ENCODE measurements around the gene ZNF22.

ZNF22 gene

GRCh38 chr10:45000138-45000751 is 478 bp upstream of the ZNF22 start:
- no peak for TF ChIP-seq CTCF (IDR thresholded peaks at IDR 0.05)
- Histone ChIP-seq H3K4me3 (ENCODE audit: low read depth, low read length) (peak overlapping the region; percentile 64), H2AFZ (peak overlapping the region; percentile 82), H3K36me3 (ENCODE audit: control insufficient read depth, insufficient read depth, low read length) (no peaks in the 10 kb centered on the region), H3K27ac (peak overlapping the region; percentile 78), H3K79me2 (no peaks in the 10 kb centered on the region), H3K9me3 (ENCODE audit: control insufficient read depth, low read length) (no peaks in the 10 kb centered on the region), H3K27me3 (ENCODE audit: control insufficient read depth, insufficient read depth, low read length) (no peaks in the 10 kb centered on the region), H3K4me2 (ENCODE audit: low read length) (peak overlapping the region; percentile 78), H3K9ac (no peak overlapping the region), H3K4me1 (no peaks in the 10 kb centered on the region)

- no peaks in the 10 kb centered on the region for H3K9me3 ChIP-seq (ENCODE audit: control insufficient read depth, low read length)
- H2AFZ ChIP-seq = peak overlapping the region; percentile 82
- H3K4me1 ChIP-seq = no peaks in the 10 kb centered on the region
- TF ChIP-seq CTCF (IDR thresholded peaks at IDR 0.05) = no peak
- H3K27me3 ChIP-seq (ENCODE audit: control insufficient read depth, insufficient read depth, low read length) = no peaks in the 10 kb centered on the region
- H3K27ac ChIP-seq = peak overlapping the region; percentile 78
- no peaks in the 10 kb centered on the region for H3K79me2 ChIP-seq
- H3K36me3 ChIP-seq (ENCODE audit: control insufficient read depth, insufficient read depth, low read length) = no peaks in the 10 kb centered on the region
- peak overlapping the region; percentile 57 for H3K4me2 ChIP-seq (ENCODE audit: low read length)
- peak overlapping the region; percentile 64 for H3K4me3 ChIP-seq (ENCODE audit: low read depth, low read length)
- no peak overlapping the region for H3K9ac ChIP-seq
Measured at GRCh38 chr10:45001381-45002148, 842 bp downstream of the ZNF22 start.

- Histone ChIP-seq H3K27me3 (ENCODE audit: control insufficient read depth, insufficient read depth, low read length) (no peaks in the 10 kb centered on the region), H3K4me2 (ENCODE audit: low read length) (no peak overlapping the region), H3K4me3 (ENCODE audit: low read depth, low read length) (no peak overlapping the region), H3K4me1 (peaks cover 3% of the 10 kb centered on the region), H2AFZ (no peak overlapping the region), H3K79me2 (no peaks in the 10 kb centered on the region), H3K27ac (no peak overlapping the region), H3K36me3 (ENCODE audit: control insufficient read depth, insufficient read depth, low read length) (no peaks in the 10 kb centered on the region), H3K9me3 (ENCODE audit: control insufficient read depth, low read length) (no peaks in the 10 kb centered on the region), H3K9ac (no peak overlapping the region)
- no peak for TF ChIP-seq CTCF (IDR thresholded peaks at IDR 0.05)
Measured at GRCh38 chr10:45003432-45004000, 2.8 kb downstream of the ZNF22 start.

GRCh38 chr10:45004661-45005060 is 3.9 kb downstream of the ZNF22 start:
- no peak for TF ChIP-seq CTCF (IDR thresholded peaks at IDR 0.05)
- Histone ChIP-seq H3K9ac (no peak overlapping the region), H3K4me2 (ENCODE audit: low read length) (no peak overlapping the region), H3K4me3 (ENCODE audit: low read depth, low read length) (no peak overlapping the region), H3K4me1 (peaks cover 5% of the 10 kb centered on the region), H3K27me3 (ENCODE audit: control insufficient read depth, insufficient read depth, low read length) (no peaks in the 10 kb centered on the region), H3K79me2 (no peaks in the 10 kb centered on the region), H3K36me3 (ENCODE audit: control insufficient read depth, insufficient read depth, low read length) (no peaks in the 10 kb centered on the region), H3K27ac (no peak overlapping the region), H3K9me3 (ENCODE audit: control insufficient read depth, low read length) (no peaks in the 10 kb centered on the region), H2AFZ (no peak overlapping the region)
